IMR-90 (cell line): ENCODE measurements around the gene PCSK2. TPM values are rescaled to one million over a fixed set of nuclear protein-coding genes. Genes with fewer than 3 reads are reported as not detected.

Experiments
- ATAC-seq: fragments of 200-7000 bp; cut with Tn5 transposase; 2 replicates; pipeline ENCODE4 v1.9.1; 2020; ENCODE audit warnings: low read depth, mild to moderate bottlenecking, moderate library complexity
- BruUV-seq: library from RNA; stranded (reverse); fragments of 400-500 nt; replicated peaks from 2 replicates; lab custom pipeline; 2021; lab: Mats Ljungman, UMichigan
- CTCF ChIA-PET: fragments of 300-600 bp; formaldehyde crosslinking; extraction: SDS; loops from one replicate; lab custom pipeline; 2021; ENCODE audit warnings: antibody characterized with exemption; lab: Yijun Ruan, JAX
- POLR2A ChIA-PET: fragments of 300-600 bp; sonication (Branson Sonifier 250); formaldehyde crosslinking; loops from one replicate; lab custom pipeline; 2022; ENCODE audit warnings: antibody characterized with exemption; ENCODE audit not compliant: unreplicated experiment; lab: Charles Lee
- DNase-seq: peaks from one replicate; pipeline ENCODE4 v3.0.0; 2013
- H2AFZ ChIP-seq: replicated peaks from 2 replicates; pipeline ENCODE3; 2013; ENCODE audit warnings: low read length, mild to moderate bottlenecking; ENCODE audit not compliant: poor library complexity
- H2AK5ac ChIP-seq: 2 replicates; pipeline ENCODE4 v1.6.1; 2013; ENCODE audit warnings: low read depth, low read length, inconsistent platforms
- H2AK9ac ChIP-seq: replicated peaks from 2 replicates; pipeline ENCODE3; 2013; ENCODE audit warnings: mild to moderate bottlenecking, low read depth, low read length, moderate library complexity; ENCODE audit not compliant: poor library complexity
- H2BK120ac ChIP-seq: 2 replicates; pipeline ENCODE4 v1.6.1; 2013; ENCODE audit warnings: low read depth, low read length, inconsistent platforms
- H2BK15ac ChIP-seq: 3 replicates; pipeline ENCODE4 v1.6.1; 2013; ENCODE audit warnings: low read depth, low read length, inconsistent platforms
- H2BK20ac ChIP-seq: 2 replicates; pipeline ENCODE4 v1.6.1; 2013; ENCODE audit warnings: low read depth, mild to moderate bottlenecking, inconsistent platforms, low read length, moderate library complexity
- H2BK5ac ChIP-seq: 2 replicates; pipeline ENCODE4 v1.6.1; 2013; ENCODE audit warnings: mild to moderate bottlenecking, low read depth, low read length, inconsistent platforms; ENCODE audit not compliant: poor library complexity, severe bottlenecking
- H3K14ac ChIP-seq: replicated peaks from 2 replicates; pipeline ENCODE4 v1.6.1; 2013; ENCODE audit warnings: low read depth, low read length, inconsistent platforms
- H3K18ac ChIP-seq: 2 replicates; pipeline ENCODE4 v1.6.1; 2013; ENCODE audit warnings: low read depth, low read length, control low read depth
- H3K23ac ChIP-seq: 2 replicates; pipeline ENCODE4 v1.6.1; 2013; ENCODE audit warnings: low read depth, low read length, inconsistent platforms
- H3K27ac ChIP-seq: 2 replicates; pipeline ENCODE4 v1.5.1; 2013; ENCODE audit warnings: mild to moderate bottlenecking, control low read depth, low read length; ENCODE audit not compliant: insufficient read depth
- H3K27me3 ChIP-seq: 2 replicates; pipeline ENCODE4 v1.6.1; 2013; ENCODE audit warnings: low read length; ENCODE audit not compliant: control insufficient read depth, insufficient read depth
- H3K36me3 ChIP-seq: 2 replicates; pipeline ENCODE4 v1.6.1; 2013; ENCODE audit warnings: low read length, mixed read lengths; ENCODE audit not compliant: control insufficient read depth, insufficient read depth
- H3K4ac ChIP-seq: 2 replicates; pipeline ENCODE4 v1.6.1; 2013; ENCODE audit warnings: low read depth, low read length, inconsistent platforms
- H3K4me1 ChIP-seq: 2 replicates; pipeline ENCODE4 v1.6.1; 2013; ENCODE audit warnings: low read length, mixed read lengths; ENCODE audit not compliant: control insufficient read depth, insufficient read depth
- H3K4me2 ChIP-seq: 2 replicates; pipeline ENCODE4 v1.6.1; 2013; ENCODE audit warnings: low read depth, mild to moderate bottlenecking, control low read depth, low read length, moderate library complexity
- H3K4me3 ChIP-seq: 2 replicates; pipeline ENCODE4 v1.5.1; 2013; ENCODE audit warnings: low read depth, mild to moderate bottlenecking, control low read depth, low read length, moderate library complexity; ENCODE audit not compliant: insufficient read depth
- H3K56ac ChIP-seq: 2 replicates; pipeline ENCODE4 v1.6.1; 2013; ENCODE audit warnings: low read length, inconsistent platforms; ENCODE audit not compliant: insufficient read depth; ENCODE audit errors: extremely low read depth
- H3K79me1 ChIP-seq, 2 experiments: 2 replicates each; pipeline ENCODE4 v1.6.1; 2013; ENCODE audit warnings: low read length in 2 of 2, inconsistent platforms in 1 of 2, low read depth in 1 of 2
- H3K9ac ChIP-seq: 2 replicates; pipeline ENCODE4 v1.6.1; 2013; ENCODE audit warnings: low read depth, low read length, control low read depth
- H3K9me1 ChIP-seq: 2 replicates; pipeline ENCODE4 v1.6.1; 2013; ENCODE audit warnings: low read length, inconsistent platforms; ENCODE audit not compliant: insufficient read depth
- H3K9me3 ChIP-seq: 2 replicates; pipeline ENCODE4 v1.6.1; 2013; ENCODE audit warnings: low read length; ENCODE audit not compliant: control insufficient read depth, insufficient read depth
- H4K20me1 ChIP-seq: 2 replicates; pipeline ENCODE4 v1.6.1; 2013; ENCODE audit warnings: low read length, inconsistent platforms; ENCODE audit not compliant: insufficient read depth
- H4K5ac ChIP-seq: 2 replicates; pipeline ENCODE4 v1.6.1; 2013; ENCODE audit warnings: mild to moderate bottlenecking, low read depth, low read length, control low read depth
- H4K8ac ChIP-seq, 2 experiments: 2 replicates each; pipeline ENCODE4 v1.6.1; 2013; ENCODE audit warnings: low read depth in 2 of 2, low read length in 2 of 2, control low read depth in 1 of 2, inconsistent platforms in 1 of 2
- H4K91ac ChIP-seq: 2 replicates; pipeline ENCODE4 v1.6.1; 2013; ENCODE audit warnings: low read depth, low read length, inconsistent platforms; ENCODE audit not compliant: insufficient read depth
- RCOR1 ChIP-seq: IDR thresholded peaks from 2 replicates; pipeline ENCODE4 v1.6.1; 2012; ENCODE audit warnings: mild to moderate bottlenecking, low read length, improper control_type of control experiment; ENCODE audit not compliant: insufficient replicate concordance
- SMC3 ChIP-seq: fragments of 150-350 bp; IDR thresholded peaks from 2 replicates; pipeline ENCODE4 v1.6.1; 2016; ENCODE audit warnings: low read depth, mild to moderate bottlenecking, antibody characterized with exemption, low read length, moderate library complexity
- WGBS, 2 experiments: methylation state at CpG; one replicate each; pipeline versions ENCODE4 v1.1.5 to v1.1.7; 2013; ENCODE audit warnings: missing lambda C conversion rate in 2 of 2; ENCODE audit not compliant: insufficient read length in 1 of 2; ENCODE audit errors: extremely low coverage in 2 of 2; 5-methylcytosine and 5-hydroxymethylcytosine counted together
- dilution Hi-C: fragments of 300-500 bp; cut with HindIII; formaldehyde crosslinking; loops from one replicate; pipeline ENCODE4 v1.14.3; 2018; ENCODE audit warnings: low sequenced_read_pairs; ENCODE audit not compliant: unreplicated experiment
- in situ Hi-C: fragments of 300-500 bp; cut with MboI; formaldehyde crosslinking; loops from 3 replicates; pipeline ENCODE4 v1.14.3; 2019; ENCODE audit warnings: low sequenced_read_pairs, inconsistent platforms, mixed read lengths
- intact Hi-C: fragments of 100-400 bp; cut with micrococcal nuclease; formaldehyde crosslinking; loops from 2 replicates; pipeline ENCODE4 v1.10.0; 2022
- polyA plus RNA-seq, 3 experiments: library from polyadenylated mRNA; depleted of rRNA; stranded (reverse); fragments of >200 nt; gene quantifications; 2 replicates each; pipeline ENCODE4 v1.2.3, GENCODE V29; 2012; ENCODE audit warnings: low replicate concordance in 1 of 3
- total RNA-seq: library from RNA; depleted of rRNA; stranded (reverse); fragments of >200 nt; gene quantifications from 2 replicates; pipeline ENCODE4 v1.2.3, GENCODE V29; 2012

Gene PCSK2
- total and polyA plus RNA-seq, 2 of the 4 experiments (the other 2 are of a cell fraction), result not detected

DNA sequence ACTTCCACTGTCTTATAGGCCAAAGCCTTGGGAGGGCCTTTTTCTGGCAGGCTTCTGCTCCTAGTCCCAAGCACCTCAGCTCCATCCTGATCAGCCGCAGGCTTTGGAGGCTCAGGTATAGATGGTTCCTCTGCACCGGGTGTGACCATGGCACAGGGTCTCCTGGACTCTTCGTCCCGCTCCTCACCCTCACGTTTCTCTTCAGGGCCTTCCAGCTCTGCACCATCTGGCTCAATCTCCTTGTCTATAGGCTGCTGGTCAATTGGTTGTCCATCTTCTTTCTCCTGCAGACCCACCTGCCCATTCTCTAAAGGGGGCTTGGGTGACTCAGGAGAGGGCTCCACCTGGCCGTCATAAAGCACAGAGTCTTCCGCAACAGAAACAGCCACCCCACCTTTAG is 267.4 kb downstream of the PCSK2 start:
- Histone ChIP-seq H3K4me2 (no peak overlapping the region), H3K18ac (no peak overlapping the region), H3K9ac (no peak overlapping the region), H4K91ac (no peak overlapping the region), H2BK120ac (no peak overlapping the region), H3K56ac (no peak overlapping the region), H3K4me1 (peaks cover 4% of the 10 kb centered on the region; the same call in 1 of the 2 replicates), H3K9me1 (0 out of 2 replicates have a peak, but pooled peaks cover 2% of the 10 kb centered on the region), H3K9me3 (no peaks in the 10 kb centered on the region), H3K23ac (no peak overlapping the region), H3K36me3 (no peaks in the 10 kb centered on the region), H2AK5ac (no peak overlapping the region), H2BK20ac (no peak overlapping the region), H2BK15ac (no peak overlapping the region), H3K14ac (no peak overlapping the region), H4K8ac (no peak overlapping the region), H3K79me1 (no peaks in the 10 kb centered on the region), H2AFZ (no peak overlapping the region), H3K4me3 (no peak overlapping the region), H3K27ac (no peak overlapping the region), H4K5ac (no peak overlapping the region), H3K4ac (no peak overlapping the region), H2BK5ac (no peak overlapping the region), H3K27me3 (peaks cover 33% of the 10 kb centered on the region), H2AK9ac (no peak overlapping the region), H4K20me1 (no peaks in the 10 kb centered on the region)
- no peak for ATAC-seq
- POLR2A ChIA-PET, result no interaction called here
- in situ Hi-C loops, result no loop called here
- no CpG with 5 or more reads among the region's 7 CpGs for WGBS, 2 experiments
- dilution Hi-C loops, result no loop called here
- intact Hi-C loops, result no loop called here
- no TSS peak for BruUV-seq
- no peak for DNase-seq
- TF ChIP-seq RCOR1 (no peak), SMC3 (no peak)
- CTCF ChIA-PET, result interaction anchor here (0.6 kb wide), 1 partner anchor 10 kb away, joined by 8 read pairs; no protein-coding TSS in a partner anchor
